ENCODE data around the gene OTUB2. TPM values are rescaled to one million over a fixed set of nuclear protein-coding genes. Genes with fewer than 3 reads are reported as not detected.

The OTUB2 gene
- total and polyA plus RNA-seq, 2 of the 8 experiments (the other 6 are each of a cell fraction or from before 2014, with no cell fraction given): 2.2 to 4.2 TPM

- TF ChIP-seq, protein P1, sequence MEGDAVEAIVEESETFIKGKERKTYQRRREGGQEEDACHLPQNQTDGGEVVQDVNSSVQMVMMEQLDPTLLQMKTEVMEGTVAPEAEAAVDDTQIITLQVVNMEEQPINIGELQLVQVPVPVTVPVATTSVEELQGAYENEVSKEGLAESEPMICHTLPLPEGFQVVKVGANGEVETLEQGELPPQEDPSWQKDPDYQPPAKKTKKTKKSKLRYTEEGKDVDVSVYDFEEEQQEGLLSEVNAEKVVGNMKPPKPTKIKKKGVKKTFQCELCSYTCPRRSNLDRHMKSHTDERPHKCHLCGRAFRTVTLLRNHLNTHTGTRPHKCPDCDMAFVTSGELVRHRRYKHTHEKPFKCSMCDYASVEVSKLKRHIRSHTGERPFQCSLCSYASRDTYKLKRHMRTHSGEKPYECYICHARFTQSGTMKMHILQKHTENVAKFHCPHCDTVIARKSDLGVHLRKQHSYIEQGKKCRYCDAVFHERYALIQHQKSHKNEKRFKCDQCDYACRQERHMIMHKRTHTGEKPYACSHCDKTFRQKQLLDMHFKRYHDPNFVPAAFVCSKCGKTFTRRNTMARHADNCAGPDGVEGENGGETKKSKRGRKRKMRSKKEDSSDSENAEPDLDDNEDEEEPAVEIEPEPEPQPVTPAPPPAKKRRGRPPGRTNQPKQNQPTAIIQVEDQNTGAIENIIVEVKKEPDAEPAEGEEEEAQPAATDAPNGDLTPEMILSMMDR (IDR thresholded peaks at IDR 0.05; ENCODE audit: control extremely low read depth in 1 of 3, insufficient read depth in 1 of 3, low read depth in 1 of 3, low read length in 3 of 3): peak; percentile 93 to 99 (median 97)
- peak; percentile 65 for TF ChIP-seq CREB1 (IDR thresholded peaks at IDR 0.05)
- TF ChIP-seq TCF12 (IDR thresholded peaks at IDR 0.05; ENCODE audit: low read depth, low read length): 0 out of 2 replicates have a peak, but pooled peaks have one; percentile 9
- 0 out of 4 replicates have a peak, but pooled peaks of 1 of the 2 experiments have one; percentile 29 for TF ChIP-seq SIN3A (conservative IDR thresholded peaks at IDR 0.05 in 1 of 2, IDR thresholded peaks at IDR 0.05 in 1 of 2; ENCODE audit: low read depth in 1 of 2, low read length in 2 of 2)
- no peak for TF ChIP-seq USF2 (IDR thresholded peaks at IDR 0.05; ENCODE audit: low read length)
- 0 out of 2 replicates have a peak, but pooled peaks have one; percentile 38 for TF ChIP-seq JUND (IDR thresholded peaks at IDR 0.05; ENCODE audit: low read length)
- no peak for TF ChIP-seq HDAC2 (IDR thresholded peaks at IDR 0.05; ENCODE audit: borderline replicate concordance in 1 of 2, low read depth in 2 of 2, low read length in 2 of 2)
- TF ChIP-seq TEAD4 (IDR thresholded peaks at IDR 0.05; ENCODE audit: low read depth, low read length): peak; percentile 59
Measured at GRCh38 chr14:94001501-94002396, 24.4 kb upstream of the OTUB2 start (continued).

All from H1 (cell line).